Thyroid gland (tissue), 4 donors: ENCODE measurements around the gene CTBP1.

Experiments used
- POLR2A ChIP-seq, 2 donors: fragments of 450-650 bp; IDR thresholded peaks; one replicate each; pipeline ENCODE4 v1.6.1; 2017; ENCODE audit warnings: antibody characterized with exemption in 2 of 2, mild to moderate bottlenecking in 2 of 2, moderate library complexity in 1 of 2
- TF ChIP-seq, protein P1 (sequence below), 6 experiments: fragments of 200-600 bp in 3 of 6; fragments of 450-650 bp in 3 of 6; sonication (generic) in 3 of 6; IDR thresholded peaks; one replicate each; pipeline ENCODE4 v1.5.1; 2016 to 2019; ENCODE audit warnings: antibody characterized with exemption in 6 of 6, mild to moderate bottlenecking in 2 of 6, inconsistent platforms in 1 of 6, moderate library complexity in 1 of 6

- TF ChIP-seq, protein P1, sequence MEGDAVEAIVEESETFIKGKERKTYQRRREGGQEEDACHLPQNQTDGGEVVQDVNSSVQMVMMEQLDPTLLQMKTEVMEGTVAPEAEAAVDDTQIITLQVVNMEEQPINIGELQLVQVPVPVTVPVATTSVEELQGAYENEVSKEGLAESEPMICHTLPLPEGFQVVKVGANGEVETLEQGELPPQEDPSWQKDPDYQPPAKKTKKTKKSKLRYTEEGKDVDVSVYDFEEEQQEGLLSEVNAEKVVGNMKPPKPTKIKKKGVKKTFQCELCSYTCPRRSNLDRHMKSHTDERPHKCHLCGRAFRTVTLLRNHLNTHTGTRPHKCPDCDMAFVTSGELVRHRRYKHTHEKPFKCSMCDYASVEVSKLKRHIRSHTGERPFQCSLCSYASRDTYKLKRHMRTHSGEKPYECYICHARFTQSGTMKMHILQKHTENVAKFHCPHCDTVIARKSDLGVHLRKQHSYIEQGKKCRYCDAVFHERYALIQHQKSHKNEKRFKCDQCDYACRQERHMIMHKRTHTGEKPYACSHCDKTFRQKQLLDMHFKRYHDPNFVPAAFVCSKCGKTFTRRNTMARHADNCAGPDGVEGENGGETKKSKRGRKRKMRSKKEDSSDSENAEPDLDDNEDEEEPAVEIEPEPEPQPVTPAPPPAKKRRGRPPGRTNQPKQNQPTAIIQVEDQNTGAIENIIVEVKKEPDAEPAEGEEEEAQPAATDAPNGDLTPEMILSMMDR (IDR thresholded peaks at IDR 0.05) = no peak
- no peak for TF ChIP-seq POLR2A (IDR thresholded peaks at IDR 0.05)
These were observed 78.6 kb downstream of the CTBP1 start for GRCh38 chr4:1170156-1170975.
